Measurements from ENCODE around the gene CYP39A1. TPM values are rescaled to one million over a fixed set of nuclear protein-coding genes. Genes with fewer than 3 reads are reported as not detected.

CYP39A1 gene
- 4.1 and 4.3 TPM in 2 replicates for total RNA-seq

- peak within 1 kb of the TSS; percentile 98 for H2AFZ ChIP-seq (ENCODE audit: low read length)
- no peak for TF ChIP-seq CTCF (IDR thresholded peaks at IDR 0.05; ENCODE audit: extremely low read depth, low read depth, low read length)
- H3K9me3 ChIP-seq (ENCODE audit: low read depth, low read length) = no peaks in the 10 kb centered on the region
- DNase-seq (ENCODE audit: insufficient read length, low spot score, missing footprints) = peak; percentile 98
- H3K79me2 ChIP-seq (ENCODE audit: insufficient read depth, low read length) = no peaks in the 10 kb centered on the region
- peak within 1 kb of the TSS; percentile 95 for H3K4me3 ChIP-seq (ENCODE audit: insufficient read depth, low read length)
- peaks cover 6% of the 10 kb centered on the region for H3K4me1 ChIP-seq (ENCODE audit: insufficient read depth, low read length)
- peak within 1 kb of the TSS; percentile 19 for H3K27ac ChIP-seq (ENCODE audit: low read depth, low read length)
- H4K20me1 ChIP-seq (ENCODE audit: insufficient read depth, low read length) = no peaks in the 10 kb centered on the region
- peak within 1 kb of the TSS; percentile 96 for H3K4me2 ChIP-seq (ENCODE audit: insufficient read depth, low read length)
- no peaks in the 10 kb centered on the region for H3K27me3 ChIP-seq (ENCODE audit: insufficient read depth, low read length)
- no peaks in the 10 kb centered on the region for H3K36me3 ChIP-seq (ENCODE audit: insufficient read depth, low read length)
Observed at GRCh38 chr6:46652603-46653438, at the start of gene CYP39A1, which contains the start of gene SLC25A27. Gene CYP39A1, minus strand, starts transcription at chr6:46652818. Its CDS starts 236 bp downstream, at chr6:46652582. Gene SLC25A27, plus strand, starts transcription at chr6:46652975. Its CDS starts 218 bp downstream, at chr6:46653193.

- Histone ChIP-seq H2AFZ (ENCODE audit: low read length) (no peak overlapping the region), H3K4me1 (ENCODE audit: insufficient read depth, low read length) (no peaks in the 10 kb centered on the region), H3K79me2 (ENCODE audit: insufficient read depth, low read length) (no peaks in the 10 kb centered on the region), H3K4me3 (ENCODE audit: insufficient read depth, low read length) (no peak overlapping the region), H3K27ac (ENCODE audit: low read depth, low read length) (no peak overlapping the region), H3K4me2 (ENCODE audit: insufficient read depth, low read length) (no peak overlapping the region), H3K9me3 (ENCODE audit: low read depth, low read length) (no peaks in the 10 kb centered on the region), H3K36me3 (ENCODE audit: insufficient read depth, low read length) (no peaks in the 10 kb centered on the region), H3K27me3 (ENCODE audit: insufficient read depth, low read length) (no peaks in the 10 kb centered on the region), H4K20me1 (ENCODE audit: insufficient read depth, low read length) (no peaks in the 10 kb centered on the region)
- TF ChIP-seq CTCF (IDR thresholded peaks at IDR 0.05; ENCODE audit: extremely low read depth, low read depth, low read length) = no peak
- no peak for DNase-seq (ENCODE audit: insufficient read length, low spot score, missing footprints)
Observed at GRCh38 chr6:46699970-46700369, 47.4 kb upstream of the CYP39A1 start.

- Histone ChIP-seq H3K4me3 (ENCODE audit: insufficient read depth, low read length) (no peak overlapping the region), H3K4me2 (ENCODE audit: insufficient read depth, low read length) (no peak overlapping the region)
- DNase-seq (ENCODE audit: insufficient read length, low spot score, missing footprints) = no peak
Observed at GRCh38 chr6:46690911-46691451, 38.4 kb upstream of the CYP39A1 start.

More at GRCh38 chr6:46690911-46691451, 38.4 kb upstream of the CYP39A1 start:
- Histone ChIP-seq H3K4me1 (ENCODE audit: insufficient read depth, low read length) (no peaks in the 10 kb centered on the region), H3K9me3 (ENCODE audit: low read depth, low read length) (no peaks in the 10 kb centered on the region), H3K27ac (ENCODE audit: low read depth, low read length) (no peak overlapping the region), H3K79me2 (ENCODE audit: insufficient read depth, low read length) (no peaks in the 10 kb centered on the region), H4K20me1 (ENCODE audit: insufficient read depth, low read length) (no peaks in the 10 kb centered on the region), H3K27me3 (ENCODE audit: insufficient read depth, low read length) (peaks cover 2% of the 10 kb centered on the region), H3K36me3 (ENCODE audit: insufficient read depth, low read length) (no peaks in the 10 kb centered on the region), H2AFZ (ENCODE audit: low read length) (no peak overlapping the region)
- no peak for TF ChIP-seq CTCF (IDR thresholded peaks at IDR 0.05; ENCODE audit: extremely low read depth, low read depth, low read length)
